HG03378 (cell line): ENCODE data around the gene YWHAE.
"Not testable (repeated sequence)": the region's sequence is repeated elsewhere in the genome, so short reads cannot be mapped to it uniquely, and the experiment has no call there.

Source experiments
- ATAC-seq: cut with Tn5 transposase; IDR thresholded peaks from one replicate; pipeline ENCODE4 v1.9.1; 2021; ENCODE audit warnings: mild to moderate bottlenecking, moderate library complexity; ENCODE audit not compliant: unreplicated experiment

The YWHAE gene

DNA sequence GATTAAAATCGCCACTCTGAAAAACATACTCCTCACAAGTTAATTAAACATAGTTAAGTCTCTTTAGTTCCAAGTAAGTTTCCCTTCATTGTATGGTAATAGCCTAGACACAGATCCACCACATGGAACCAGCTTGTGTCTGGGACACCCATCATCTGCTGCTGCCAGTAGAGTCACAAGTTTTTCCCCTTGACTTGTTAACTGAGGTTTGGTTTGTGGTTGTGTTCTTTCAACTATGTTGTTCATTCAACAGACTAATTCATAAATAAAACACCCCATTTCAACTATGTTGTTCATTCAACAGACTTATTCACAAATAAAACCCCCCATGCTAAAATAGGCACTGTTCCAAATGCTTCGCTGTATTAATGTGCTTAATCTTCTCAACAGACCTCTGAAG lies 24.4 kb downstream of the YWHAE start:
- ATAC-seq: no peak

DNA sequence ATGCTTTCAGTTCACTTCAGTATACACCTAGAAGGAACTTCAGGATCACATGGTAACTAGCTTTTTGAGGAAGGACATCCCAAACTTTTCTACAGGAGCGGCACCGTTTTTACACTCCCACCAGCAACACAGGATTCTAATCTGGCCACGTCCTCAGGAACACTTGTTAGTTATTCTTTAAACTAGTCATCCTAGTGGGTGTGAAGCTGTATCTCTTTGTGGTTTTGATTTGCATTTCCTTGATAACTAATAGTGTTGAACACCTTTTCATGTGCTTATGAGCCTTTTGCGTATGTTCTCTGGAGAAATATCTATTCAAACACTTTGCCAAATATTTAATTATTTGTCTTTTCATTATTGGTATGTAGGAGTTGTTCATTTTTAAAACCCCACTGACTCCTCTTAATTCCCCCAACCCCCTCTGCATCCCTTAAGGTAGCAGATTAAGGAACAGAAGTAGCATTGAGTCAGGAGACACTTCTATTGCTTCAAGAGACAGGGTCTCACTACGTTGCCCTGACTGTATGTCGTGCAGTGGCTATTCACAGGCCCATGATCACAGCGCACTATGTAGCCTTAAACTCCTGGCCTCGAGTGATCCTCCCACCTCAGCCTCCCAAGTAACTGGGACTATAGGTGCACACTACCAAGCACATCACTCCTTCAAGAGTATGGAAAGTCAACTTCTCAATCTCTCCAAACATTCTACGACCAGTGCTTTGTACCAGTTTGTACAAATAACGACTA lies 25.4 kb downstream of the YWHAE start:
- ATAC-seq: no peak

DNA sequence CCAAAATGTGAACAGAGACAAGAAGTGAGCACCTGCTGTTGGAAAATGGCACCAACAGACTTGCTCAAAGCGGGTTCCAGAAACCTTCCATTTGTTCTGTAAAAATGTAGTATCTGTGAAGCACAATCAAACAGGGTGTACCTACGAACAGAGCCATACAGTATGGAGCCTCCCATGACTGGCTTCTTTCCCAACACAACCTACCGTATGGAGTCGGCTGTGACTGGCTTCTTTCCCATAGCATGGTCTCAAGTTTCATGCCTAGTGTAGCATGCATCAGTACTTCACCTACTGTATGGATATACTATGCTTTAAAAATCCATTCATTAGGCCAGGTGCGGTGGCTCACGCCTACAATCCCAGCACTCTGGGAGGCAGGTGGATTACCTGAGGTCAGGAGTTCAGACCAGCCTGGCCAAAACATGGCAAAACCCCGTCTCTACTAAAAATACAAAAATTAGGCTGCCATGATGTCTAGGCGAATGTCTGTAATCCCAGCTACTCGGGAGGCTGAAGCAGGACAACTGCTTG lies 26.2 kb downstream of the YWHAE start:
- ATAC-seq: no peak

DNA sequence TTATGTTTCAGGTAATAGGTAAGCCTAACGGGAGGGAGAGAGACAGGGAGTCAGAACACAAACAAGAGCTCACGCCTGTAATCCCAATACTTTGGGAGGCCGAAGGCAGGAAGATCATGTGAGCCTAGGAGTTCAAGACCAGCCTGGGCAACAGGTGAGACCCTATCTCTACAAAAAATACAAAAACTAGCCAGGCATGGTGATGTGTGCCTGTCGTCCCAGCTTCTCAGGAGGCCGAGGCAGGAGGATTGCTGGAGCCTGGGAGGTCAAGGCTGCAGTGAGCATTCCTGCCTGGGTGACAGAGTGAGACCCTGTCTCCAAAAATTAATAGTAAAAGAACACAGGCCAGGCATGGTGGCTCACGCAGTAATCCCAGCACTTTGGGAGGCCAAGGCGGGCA lies 27.4 kb downstream of the YWHAE start:
- ATAC-seq: no peak

DNA sequence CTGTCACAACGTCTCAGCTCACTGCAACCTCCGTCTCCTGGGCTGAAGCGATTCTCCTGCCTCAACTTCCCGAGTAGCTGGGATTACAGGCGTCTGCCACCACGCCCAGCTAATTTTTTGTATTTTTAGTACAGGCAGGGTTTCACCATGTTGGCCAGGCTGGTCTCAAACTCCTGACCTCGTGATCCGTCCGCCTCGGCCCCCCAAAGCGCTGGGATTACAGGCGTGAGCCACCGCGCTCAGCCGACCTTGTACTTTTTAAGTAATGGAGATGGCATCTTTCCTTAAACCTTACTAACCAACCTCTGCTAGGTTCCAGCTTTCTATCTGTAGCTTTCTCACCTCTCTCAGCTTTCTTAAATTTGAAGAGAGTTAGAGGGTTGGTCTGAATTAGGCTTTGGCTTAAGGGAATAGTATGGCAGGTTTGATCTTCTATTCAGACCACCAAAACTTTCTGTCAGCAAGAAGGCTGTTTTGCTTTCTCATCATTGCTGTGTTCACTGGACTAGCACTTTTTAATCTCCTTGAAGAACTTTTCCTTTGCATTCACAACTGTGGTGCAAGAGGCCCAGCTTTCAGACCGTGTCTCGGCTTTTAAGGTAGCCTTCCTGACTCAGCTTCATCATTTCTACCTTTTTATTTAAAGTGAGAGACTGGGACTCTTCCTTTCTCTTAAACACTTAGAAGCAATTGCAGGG lies 28.0 kb downstream of the YWHAE start:
- no peak for ATAC-seq

DNA sequence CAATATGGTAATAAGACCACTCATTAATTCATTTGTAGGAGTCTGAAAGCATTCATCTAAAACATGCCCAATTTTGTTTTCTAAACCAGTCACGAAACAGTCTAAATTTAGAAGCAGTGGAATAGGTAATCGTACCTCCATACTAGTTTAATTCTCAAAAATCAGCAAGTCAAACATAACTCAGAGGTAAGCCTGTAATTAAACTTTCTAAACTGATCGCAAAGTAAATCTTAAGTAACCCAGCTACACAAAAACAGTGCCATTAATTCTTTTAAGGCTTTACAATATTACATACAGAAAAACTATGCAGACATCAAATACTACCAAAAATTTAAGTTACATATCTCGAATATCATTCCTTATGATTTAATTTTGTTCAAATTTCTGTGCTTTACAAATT lies 31.4 kb downstream of the YWHAE start:
- no peak for ATAC-seq

DNA sequence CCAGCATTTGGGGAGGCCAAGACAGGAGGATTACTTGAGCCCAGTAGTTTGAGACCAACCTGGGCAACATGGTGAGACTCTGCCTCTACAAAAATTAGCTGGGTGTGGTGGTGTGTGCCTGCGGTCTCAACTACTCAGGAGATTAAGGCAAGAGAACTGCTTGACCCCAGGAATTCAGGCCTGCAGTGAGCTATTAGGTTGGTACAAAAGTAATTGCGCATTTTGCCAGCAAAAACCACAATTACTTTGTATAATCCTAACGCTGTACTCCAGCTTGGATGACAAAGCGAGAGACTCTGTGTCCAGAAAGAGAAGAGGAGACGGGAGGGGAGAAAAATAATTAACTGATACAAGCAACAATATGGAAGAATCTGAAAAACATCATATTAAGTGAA lies 32.7 kb downstream of the YWHAE start:
- ATAC-seq: no peak

DNA sequence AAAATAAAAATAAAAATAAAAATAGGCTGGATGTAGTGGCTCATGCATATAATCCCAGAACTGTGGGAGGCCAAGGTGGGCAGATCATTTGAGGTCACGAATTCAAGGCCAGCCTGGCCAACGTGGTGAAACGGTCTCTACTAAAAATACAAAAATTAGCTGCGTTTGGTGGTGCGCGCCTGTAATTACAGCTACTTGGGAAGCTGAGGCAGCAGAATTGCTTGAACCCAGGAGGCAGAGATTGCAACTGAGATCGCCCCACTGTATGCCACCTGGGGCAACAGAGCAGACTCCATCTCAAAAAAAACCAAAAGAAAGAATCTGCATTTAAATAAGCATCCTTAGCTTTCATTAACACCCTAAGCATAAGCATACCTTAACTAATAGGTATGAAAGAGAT lies 33.8 kb downstream of the YWHAE start:
- ATAC-seq: no peak

DNA sequence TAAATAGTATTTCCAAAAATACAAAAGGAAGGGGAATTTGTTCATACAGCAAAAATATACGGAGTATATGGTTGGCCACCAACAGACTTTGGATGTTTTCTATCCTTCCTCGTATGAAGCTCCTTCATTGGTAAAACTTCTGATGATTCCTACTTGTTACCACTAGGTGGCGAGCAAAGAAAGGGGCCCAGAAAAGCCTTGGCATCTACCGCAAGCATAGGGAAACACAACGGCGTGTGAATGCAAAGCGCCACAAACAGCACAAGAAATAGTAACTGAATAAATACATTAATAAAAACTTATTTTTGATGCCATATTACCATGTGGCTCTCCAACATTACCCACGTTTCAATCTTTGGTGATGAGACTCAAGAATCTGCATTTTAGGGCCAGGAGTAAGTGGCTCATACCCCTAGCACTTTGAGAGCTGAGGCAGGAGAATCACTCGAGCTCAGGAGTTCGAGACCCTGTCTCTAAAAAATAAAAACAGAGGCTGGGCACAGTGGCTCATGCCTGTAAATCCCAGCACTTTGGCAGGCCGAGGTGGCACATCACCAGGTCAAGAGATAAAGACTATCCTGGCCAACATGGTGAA lies 34.5 kb downstream of the YWHAE start:
- ATAC-seq: no peak

DNA sequence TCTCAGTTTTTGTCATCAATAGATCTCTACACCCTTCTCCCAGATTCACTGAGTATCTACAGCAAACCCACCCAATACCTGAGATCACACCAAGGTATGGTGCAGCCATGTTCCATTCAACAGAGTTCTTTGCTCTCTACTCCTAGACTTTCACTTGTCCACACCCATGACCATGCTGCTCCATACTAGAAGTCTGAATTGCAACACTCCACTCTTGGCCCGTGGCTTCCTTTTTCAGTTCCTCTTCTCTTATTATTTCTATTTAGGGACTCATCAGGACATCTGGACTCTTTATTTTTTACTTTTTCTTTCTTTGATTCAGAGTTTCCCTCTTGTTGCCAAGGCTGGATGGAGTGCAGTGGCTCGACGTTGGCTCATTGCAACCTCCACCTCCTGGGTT lies 37.1 kb downstream of the YWHAE start:
- ATAC-seq: no peak

DNA sequence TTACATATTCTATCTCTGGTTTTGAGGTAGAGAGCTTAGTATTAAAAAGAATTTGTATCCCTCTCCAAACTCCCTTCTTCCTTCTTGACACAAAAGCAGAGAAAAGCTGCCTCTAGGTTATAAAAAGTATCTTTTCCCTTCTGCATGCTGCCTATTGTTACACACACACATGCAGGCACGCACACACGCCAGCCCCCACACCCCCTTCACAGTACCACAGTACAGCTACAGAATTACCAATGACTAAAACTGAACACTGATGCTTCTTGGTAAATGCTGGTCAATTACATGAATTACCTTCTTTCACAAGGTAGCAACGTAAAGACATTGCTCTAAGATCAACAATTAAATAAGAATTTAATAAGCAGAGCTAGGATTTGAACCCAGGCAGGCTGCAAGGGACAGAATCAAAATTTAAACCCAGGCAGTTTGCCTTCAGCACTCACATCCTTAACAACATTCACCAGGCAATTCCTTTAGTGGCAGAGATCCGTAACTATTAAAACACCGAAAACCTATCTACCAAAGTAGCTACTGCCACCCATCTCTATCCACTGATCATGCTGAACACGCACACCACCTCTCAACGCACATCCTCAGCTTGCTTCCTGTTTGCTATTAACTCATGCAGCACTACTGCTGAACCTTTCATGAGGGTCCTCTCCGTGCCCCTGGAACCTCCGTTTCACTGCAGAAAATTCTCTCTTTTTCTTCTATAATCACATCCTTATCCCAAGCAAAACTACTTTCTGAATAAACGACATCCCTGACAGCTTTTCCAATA lies 37.8 kb downstream of the YWHAE start:
- no peak for ATAC-seq

DNA sequence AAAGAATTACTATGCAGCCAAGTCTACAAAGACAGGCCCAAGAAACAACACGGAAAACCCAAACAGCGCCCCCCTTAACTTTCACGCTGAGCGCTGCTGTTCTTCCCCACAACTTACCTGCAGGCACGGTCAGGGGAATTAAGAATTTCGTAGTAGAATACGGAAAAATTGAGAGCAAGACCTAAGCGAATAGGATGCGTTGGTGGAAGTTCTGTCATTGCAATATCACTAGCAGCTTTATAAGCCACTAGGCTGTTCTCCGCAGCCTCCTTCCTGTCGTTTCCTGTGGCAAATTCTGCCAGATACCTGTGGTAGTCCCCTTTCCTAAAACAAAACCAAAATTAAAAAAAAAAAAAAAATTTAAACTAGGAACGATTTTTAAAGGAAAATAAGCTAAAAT lies 39.0 kb downstream of the YWHAE start:
- no peak for ATAC-seq

DNA sequence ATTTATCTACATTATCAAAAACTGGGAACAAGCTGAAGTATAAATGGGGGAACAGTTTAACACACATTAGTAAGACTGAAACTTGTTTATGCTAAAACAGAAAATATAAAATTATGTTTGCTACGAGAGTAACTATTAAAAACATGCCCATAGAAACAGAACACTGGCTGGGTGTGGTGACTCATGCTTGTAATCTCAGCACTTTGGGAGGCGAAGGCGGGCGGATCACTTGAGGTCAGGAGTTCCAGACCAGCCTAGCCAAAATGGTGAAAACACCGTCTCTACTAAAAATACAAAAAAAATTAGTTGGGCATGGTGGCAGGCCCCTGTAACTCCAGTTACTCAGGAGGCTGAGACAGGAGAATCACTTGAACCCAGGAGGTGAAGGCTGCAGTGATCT lies 39.7 kb downstream of the YWHAE start:
- not testable (repeated sequence) for ATAC-seq

DNA sequence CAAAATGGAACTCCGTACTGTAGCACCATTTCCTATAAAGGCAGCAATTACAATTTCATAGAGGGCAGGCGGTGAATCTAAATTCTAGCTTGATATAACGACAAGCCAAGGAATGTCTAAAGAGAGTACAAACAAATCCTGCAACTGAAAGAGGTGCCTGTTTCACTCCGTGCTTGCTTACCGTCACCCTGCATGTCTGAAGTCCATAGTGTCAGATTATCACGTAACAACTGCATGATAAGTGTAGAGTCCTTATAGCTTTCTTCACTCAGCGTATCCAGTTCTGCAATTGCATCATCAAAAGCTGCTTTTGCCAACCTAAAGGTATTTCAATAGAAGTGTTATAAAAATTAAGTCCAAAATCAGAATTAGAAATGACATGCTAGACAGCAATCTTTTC lies 46.0 kb downstream of the YWHAE start:
- ATAC-seq: no peak

DNA sequence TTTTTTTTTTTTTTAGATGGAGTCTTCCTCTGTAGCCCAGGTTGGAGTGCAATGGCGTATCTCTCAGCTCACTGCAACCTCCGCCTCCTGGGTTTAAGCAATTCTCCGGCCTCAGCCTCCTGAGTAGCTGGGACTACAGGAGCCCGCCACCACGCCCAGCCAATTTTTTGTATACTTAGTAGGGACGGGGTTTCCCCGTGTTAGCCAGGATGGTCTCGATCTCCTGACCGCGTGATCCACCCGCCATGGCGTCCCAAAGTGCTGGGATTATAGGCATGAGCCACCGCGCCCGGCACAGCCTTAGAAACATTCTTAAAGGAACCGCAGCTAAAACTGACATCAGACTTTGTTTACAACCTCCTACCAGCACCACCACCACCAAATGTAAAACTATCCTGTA lies 47.5 kb downstream of the YWHAE start:
- not testable (repeated sequence) for ATAC-seq

DNA sequence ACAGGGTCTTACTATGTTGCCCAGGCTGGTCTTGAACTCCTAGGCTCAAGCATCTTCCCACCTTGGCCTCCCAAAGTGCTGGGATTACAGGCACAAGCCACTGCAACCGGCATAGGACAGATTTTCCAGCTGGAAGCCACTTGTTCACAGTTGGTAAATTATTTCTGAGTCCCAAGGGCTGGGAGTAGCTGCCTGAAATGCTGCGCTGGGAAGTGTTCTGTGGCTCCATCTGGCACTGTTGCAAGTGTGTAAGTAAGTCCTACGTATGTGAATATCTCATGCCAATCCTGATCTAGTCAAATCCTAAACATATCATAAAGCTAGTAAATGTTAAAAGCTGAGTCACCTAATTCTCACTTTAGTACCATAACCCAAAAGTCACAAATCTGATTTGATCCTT lies 48.1 kb downstream of the YWHAE start:
- no peak for ATAC-seq

DNA sequence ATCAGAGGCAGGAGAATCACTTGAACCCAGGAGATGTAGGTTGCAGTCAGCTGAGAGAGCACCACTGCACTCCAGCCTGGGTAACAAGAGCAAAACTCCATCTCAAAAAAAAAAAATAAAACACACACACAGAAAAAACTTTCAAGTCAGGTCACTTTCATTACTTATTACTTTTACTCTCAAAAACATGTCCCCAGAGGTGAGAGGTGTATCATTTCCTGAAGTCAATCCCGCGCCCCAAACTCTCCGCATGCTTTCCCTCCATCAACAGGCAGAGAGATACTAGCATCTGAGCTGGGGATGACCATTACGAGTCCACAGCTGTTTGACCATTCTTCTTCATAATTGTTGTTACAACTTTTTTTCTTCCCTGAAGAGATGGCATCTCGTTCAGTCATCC lies 48.7 kb downstream of the YWHAE start:
- no peak for ATAC-seq

DNA sequence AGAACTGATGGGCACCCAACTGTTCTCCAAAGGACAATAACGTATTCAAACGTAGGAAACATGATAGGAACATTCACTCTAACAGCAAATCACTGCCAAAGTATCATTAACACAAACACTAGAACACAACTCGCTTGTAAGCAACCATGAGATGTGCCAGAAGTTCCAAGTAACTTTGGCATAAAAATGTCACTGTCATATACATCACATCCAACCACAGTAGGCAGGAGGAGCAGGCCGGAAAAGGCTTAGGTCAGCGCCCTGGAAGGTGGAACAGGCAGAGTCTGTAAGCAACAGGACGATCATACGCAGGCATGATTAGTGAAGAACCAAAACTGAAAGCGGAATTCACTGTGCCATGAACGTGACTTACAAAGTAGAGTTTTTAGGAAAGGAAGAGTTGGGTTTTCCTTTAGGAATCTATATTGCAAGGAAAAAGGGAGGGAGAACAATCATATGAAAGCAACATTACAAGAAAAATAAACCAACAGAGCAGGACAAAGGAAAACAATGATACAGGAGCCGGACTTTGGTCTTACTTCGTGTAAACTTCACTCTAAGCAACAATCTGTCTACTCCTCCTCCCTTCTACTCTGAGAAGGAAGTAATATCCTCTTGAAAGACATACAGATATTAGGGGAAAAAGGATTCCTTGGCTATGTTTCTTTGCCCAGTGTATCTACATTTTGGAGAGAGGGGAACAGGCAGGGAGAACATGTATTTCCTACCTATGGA lies 52.3 kb downstream of the YWHAE start:
- ATAC-seq: no peak

DNA sequence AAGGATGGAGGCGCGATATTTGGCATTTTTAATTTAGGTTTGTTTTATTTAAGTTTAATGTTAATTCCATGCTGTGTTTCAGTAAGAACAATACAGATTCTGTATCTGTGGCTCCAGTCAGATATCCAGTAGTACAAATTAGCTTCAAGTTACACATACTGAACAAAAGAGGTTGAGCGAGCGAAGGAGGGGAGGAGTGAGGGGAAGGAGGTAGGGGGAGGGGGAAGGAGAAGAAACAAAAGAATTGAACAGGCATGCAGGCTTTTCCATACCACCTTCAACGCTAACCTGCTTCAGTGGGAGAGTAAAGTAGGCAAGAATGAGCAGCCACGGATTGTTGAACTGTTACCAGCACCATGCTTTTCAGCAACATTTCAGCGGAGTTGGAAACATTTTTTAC lies 55.5 kb downstream of the YWHAE start:
- no peak for ATAC-seq

DNA sequence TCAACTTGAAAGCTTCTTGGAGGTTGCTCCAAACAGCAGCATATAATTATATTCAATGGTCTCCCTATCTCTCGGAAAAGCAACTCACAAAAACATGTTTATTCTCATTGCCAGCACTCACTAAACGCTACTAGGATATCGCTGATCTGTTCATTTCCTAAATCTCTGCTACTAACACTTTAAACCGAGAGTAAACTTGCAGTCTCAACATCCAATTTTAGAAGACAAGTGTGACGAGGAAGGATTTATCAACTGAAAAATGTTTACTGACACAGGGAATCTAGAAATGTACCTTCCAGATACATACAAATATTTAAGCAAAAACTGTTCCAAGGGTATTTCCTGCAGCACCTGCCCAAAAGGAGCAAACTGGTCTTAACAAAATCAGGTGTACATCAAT lies 56.5 kb downstream of the YWHAE start:
- no peak for ATAC-seq

DNA sequence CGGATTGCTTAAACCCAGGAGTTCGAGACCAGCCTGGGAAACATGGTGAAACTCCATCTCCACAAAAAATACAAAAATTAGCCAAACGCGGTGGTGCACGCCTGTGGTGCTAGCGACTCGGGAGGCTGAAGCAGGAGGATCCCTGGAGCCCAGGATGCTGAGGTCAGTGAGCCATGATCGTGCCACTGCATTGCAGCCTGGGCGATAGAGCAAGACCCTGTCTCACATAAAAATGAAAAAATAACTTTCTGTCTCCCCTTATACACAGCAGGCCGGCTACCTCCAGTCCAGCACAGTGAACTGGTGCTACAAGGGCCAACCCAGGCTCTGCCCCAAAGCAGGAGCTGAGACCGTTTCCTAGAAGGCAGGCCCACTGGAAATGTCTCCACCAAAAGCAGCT lies 59.7 kb downstream of the YWHAE start:
- ATAC-seq: no peak
